ENCODE results near the gene YTHDF1. TPM values are rescaled to one million over a fixed set of nuclear protein-coding genes. Genes with fewer than 3 reads are reported as not detected.

The YTHDF1 gene
- total RNA-seq, 4 donors from 2014 or later: 17.9 to 32.1 (median 29.7) TPM

DNA sequence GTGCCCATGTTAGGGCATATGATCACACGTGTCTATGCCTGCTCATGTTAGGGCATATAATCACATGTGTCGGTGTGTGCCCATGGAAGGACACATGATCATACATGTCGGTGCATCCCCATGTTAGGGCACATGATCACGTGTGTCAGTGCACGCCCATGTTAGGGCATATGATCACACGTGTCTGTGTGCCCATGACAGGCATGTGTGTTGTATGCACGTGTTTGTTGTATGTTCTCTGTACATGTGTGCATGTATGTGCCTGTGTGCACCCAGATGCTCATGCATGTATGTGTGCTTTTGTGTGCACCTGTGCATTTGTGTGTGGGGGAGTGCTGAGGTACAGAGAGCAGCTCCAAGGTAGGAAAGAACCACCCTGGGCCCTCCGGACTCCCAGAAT lies 29.8 kb downstream of the YTHDF1 start:
- Histone ChIP-seq H3K27me3 (peaks cover 0 to 28% (median 0%) of the 10 kb centered on the region in 4 donors), H3K4me1 (no peaks in the 10 kb centered on the region), H3K9me3 (no peaks in the 10 kb centered on the region), H3K4me3 (no peak overlapping the region), H3K27ac (replicated peaks in 1 of 4) (no peak overlapping the region), H3K36me3 (no peaks in the 10 kb centered on the region)
- no peak for DNase-seq (ENCODE audit: extremely low spot score)
- TF ChIP-seq, protein P1, sequence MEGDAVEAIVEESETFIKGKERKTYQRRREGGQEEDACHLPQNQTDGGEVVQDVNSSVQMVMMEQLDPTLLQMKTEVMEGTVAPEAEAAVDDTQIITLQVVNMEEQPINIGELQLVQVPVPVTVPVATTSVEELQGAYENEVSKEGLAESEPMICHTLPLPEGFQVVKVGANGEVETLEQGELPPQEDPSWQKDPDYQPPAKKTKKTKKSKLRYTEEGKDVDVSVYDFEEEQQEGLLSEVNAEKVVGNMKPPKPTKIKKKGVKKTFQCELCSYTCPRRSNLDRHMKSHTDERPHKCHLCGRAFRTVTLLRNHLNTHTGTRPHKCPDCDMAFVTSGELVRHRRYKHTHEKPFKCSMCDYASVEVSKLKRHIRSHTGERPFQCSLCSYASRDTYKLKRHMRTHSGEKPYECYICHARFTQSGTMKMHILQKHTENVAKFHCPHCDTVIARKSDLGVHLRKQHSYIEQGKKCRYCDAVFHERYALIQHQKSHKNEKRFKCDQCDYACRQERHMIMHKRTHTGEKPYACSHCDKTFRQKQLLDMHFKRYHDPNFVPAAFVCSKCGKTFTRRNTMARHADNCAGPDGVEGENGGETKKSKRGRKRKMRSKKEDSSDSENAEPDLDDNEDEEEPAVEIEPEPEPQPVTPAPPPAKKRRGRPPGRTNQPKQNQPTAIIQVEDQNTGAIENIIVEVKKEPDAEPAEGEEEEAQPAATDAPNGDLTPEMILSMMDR (IDR thresholded peaks at IDR 0.05): no peak
- no peak for TF ChIP-seq POLR2AphosphoS5 (IDR thresholded peaks at IDR 0.05)
- TF ChIP-seq POLR2A (IDR thresholded peaks at IDR 0.05; ENCODE audit: low read depth): no peak
- no peak for TF ChIP-seq EP300 (IDR thresholded peaks at IDR 0.05)
- WGBS: 82% methylated on average over 8 of the region's 8 CpGs
- intact Hi-C loops (cut with DNase I): no loop called here

DNA sequence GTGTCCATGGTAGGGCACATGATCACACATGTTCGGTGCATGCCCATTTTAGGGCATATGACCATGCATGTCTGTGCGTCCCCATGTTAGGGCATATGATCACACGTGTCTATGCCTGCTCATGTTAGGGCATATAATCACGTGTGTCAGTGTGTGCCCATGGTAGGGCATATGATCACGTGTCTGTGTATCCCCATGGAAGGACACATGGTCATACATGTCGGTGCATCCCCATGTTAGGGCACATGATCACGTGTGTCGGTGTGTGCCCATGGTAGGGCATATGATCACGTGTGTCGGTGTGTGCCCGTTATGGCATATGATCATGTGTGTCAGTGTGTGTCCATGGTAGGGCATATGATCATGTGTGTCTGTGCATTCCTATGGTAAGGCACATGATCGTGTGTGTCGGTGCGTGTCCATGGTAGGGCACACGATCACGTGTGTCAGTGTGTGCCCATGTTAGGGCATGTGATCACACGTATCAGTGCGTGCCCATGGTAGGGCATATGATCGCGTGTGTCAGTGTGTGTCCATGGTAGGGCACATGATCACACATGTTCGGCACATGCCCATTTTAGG lies 30.6 kb downstream of the YTHDF1 start:
- DNase-seq (ENCODE audit: extremely low spot score): no peak
- 89% methylated on average over 20 of the region's 21 CpGs for WGBS
- H3K4me3 ChIP-seq: no peak overlapping the region
- no peak overlapping the region for H3K27ac ChIP-seq (replicated peaks in 1 of 4)
- no peaks in the 10 kb centered on the region for H3K9me3 ChIP-seq
- no peaks in the 10 kb centered on the region for H3K4me1 ChIP-seq
- no peaks in the 10 kb centered on the region for H3K36me3 ChIP-seq
- H3K27me3 ChIP-seq: peaks cover 0 to 36% (median 2%) of the 10 kb centered on the region in 4 donors
- TF ChIP-seq, protein P1 (IDR thresholded peaks at IDR 0.05): no peak
- no peak for TF ChIP-seq POLR2A (IDR thresholded peaks at IDR 0.05; ENCODE audit: low read depth)
- TF ChIP-seq EP300 (IDR thresholded peaks at IDR 0.05): no peak
- no peak for TF ChIP-seq POLR2AphosphoS5 (IDR thresholded peaks at IDR 0.05)
- intact Hi-C loops (cut with DNase I): no loop called here

DNA sequence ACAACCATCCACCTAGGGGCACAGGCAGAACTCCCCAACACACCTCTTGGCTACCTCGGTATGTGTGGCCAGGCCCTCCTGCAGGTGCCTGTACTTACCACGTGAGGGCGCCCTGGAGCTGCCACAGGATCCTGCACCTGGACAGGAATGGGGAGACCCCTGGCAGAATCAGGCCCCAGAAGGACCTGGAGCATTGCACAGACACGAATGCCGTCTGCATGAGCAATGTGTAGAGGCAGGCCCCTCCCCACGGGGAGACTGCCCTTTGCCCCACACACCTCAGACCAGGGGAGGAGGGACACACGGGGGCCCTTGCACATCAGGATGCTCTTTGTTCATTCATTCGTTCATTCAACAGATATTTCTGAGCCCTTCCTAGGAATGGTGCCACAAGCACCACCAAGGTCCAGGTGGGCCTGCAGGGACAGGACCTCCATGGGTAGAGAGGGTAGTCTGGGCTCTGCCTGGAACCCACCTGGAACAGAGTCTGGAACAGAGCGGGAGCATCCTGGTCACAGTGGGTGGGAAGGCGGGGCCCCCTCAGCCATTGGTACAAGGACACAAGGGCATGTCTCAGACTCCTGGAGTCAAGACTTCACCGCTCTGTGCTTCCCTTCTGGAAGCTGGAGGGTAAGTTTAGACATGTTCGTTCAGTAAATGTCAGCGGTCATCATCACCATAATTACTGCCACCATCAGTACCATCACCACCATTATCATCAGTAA lies 32.3 kb downstream of the YTHDF1 start:
- Histone ChIP-seq H3K9me3 (no peaks in the 10 kb centered on the region), H3K4me3 (no peak overlapping the region), H3K36me3 (no peaks in the 10 kb centered on the region), H3K27ac (replicated peaks in 1 of 4) (no peak overlapping the region), H3K4me1 (peaks cover 7 to 13% (median 12%) of the 10 kb centered on the region in 4 donors), H3K27me3 (peaks cover 3 to 53% (median 16%) of the 10 kb centered on the region in 4 donors)
- no peak for DNase-seq (ENCODE audit: extremely low spot score)
- WGBS: 52% methylated on average over 13 of the region's 13 CpGs
- intact Hi-C loops (cut with DNase I): no loop called here
- TF ChIP-seq, protein P1 (IDR thresholded peaks at IDR 0.05): peak; percentile 65 to 80 (median 67)
- TF ChIP-seq POLR2AphosphoS5 (IDR thresholded peaks at IDR 0.05): no peak

DNA sequence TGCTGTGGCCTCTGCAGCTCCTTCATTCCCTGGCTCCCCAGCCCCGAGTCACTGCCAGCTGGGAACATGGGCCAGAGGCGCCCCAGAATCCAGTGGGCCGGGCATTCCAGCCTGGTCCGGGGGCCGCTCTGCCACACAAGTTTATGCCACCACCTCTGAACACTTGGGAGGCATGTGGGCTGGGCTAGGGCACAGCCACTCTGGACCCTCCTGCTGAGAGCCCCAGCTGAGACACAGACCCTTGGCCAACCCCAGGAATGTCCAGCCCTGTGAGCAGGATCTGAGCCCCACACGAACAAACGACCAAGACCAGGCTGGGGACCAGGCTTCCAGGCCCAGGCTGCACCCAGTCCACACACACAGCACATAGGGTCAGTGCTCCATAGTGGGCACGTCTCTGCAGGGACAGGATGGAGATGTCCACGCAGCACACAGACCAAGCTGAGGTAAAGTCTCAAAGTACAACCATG lies 33.0 kb downstream of the YTHDF1 start:
- no peak for DNase-seq (ENCODE audit: extremely low spot score)
- no CpG with 5 or more reads among the region's 9 CpGs for WGBS
- H3K4me1 ChIP-seq: peaks cover 13 to 19% (median 18%) of the 10 kb centered on the region in 4 donors
- H3K27ac ChIP-seq (replicated peaks in 1 of 4): no peak overlapping the region
- TF ChIP-seq POLR2AphosphoS5 (IDR thresholded peaks at IDR 0.05) (no peak), EP300 (IDR thresholded peaks at IDR 0.05) (no peak), POLR2A (IDR thresholded peaks at IDR 0.05; ENCODE audit: low read depth) (no peak)
- H3K9me3 ChIP-seq: no peaks in the 10 kb centered on the region
- intact Hi-C loops (cut with DNase I): no loop called here
- H3K27me3 ChIP-seq: peaks cover 3 to 59% (median 22%) of the 10 kb centered on the region in 4 donors
- H3K4me3 ChIP-seq: no peak overlapping the region
- H3K36me3 ChIP-seq: no peaks in the 10 kb centered on the region

DNA sequence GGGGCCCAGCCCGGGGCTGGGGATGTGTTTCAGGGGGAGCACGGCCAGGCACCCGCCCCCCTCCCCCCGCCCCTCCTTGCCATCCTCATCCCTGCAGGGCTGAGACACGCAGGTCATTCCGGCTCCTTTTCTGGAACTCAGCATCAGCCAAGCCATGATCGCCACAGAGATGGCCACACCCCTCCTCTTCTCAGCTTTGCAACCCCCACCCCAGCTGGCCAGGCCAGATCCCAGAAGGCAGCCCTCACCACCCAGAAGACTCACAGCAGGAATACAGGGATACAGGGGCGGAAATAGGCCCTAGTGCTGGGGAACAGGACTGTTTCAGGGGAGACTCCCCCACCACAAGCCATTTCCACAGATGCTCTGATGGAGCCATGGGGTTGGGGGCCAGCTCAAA lies 33.5 kb downstream of the YTHDF1 start:
- no peaks in the 10 kb centered on the region for H3K36me3 ChIP-seq
- H3K9me3 ChIP-seq: no peaks in the 10 kb centered on the region
- intact Hi-C loops (cut with DNase I): no loop called here

More for the DNA sequence above, 33.5 kb downstream of the YTHDF1 start:
- 57% methylated on average over 4 of the region's 8 CpGs for WGBS
- Histone ChIP-seq H3K27ac (replicated peaks in 1 of 4) (no peak overlapping the region), H3K4me1 (peaks cover 18 to 25% (median 23%) of the 10 kb centered on the region in 4 donors), H3K4me3 (no peak overlapping the region), H3K27me3 (peaks cover 3 to 64% (median 27%) of the 10 kb centered on the region in 4 donors)
- DNase-seq (ENCODE audit: extremely low spot score): no peak
- TF ChIP-seq EP300 (IDR thresholded peaks at IDR 0.05) (no peak), POLR2A (IDR thresholded peaks at IDR 0.05; ENCODE audit: low read depth) (no peak), POLR2AphosphoS5 (IDR thresholded peaks at IDR 0.05) (no peak)
- TF ChIP-seq, protein P1 (IDR thresholded peaks at IDR 0.05): no peak

Measured in esophagus muscularis mucosa (tissue), 4 donors.